AG09319 (cell line): Measurements from ENCODE around the gene PHF12.

Experiments used
- DNase-seq: peaks from one replicate; pipeline ENCODE4 v3.0.0-alpha.2; 2010; ENCODE audit warnings: low read depth; ENCODE audit errors: extremely low read depth
- TF ChIP-seq, protein P1 (sequence below): IDR thresholded peaks from 2 replicates; pipeline ENCODE4 v1.5.1; 2011; ENCODE audit warnings: low read depth, mild to moderate bottlenecking, inconsistent platforms, low read length, moderate library complexity

PHF12 gene

DNA sequence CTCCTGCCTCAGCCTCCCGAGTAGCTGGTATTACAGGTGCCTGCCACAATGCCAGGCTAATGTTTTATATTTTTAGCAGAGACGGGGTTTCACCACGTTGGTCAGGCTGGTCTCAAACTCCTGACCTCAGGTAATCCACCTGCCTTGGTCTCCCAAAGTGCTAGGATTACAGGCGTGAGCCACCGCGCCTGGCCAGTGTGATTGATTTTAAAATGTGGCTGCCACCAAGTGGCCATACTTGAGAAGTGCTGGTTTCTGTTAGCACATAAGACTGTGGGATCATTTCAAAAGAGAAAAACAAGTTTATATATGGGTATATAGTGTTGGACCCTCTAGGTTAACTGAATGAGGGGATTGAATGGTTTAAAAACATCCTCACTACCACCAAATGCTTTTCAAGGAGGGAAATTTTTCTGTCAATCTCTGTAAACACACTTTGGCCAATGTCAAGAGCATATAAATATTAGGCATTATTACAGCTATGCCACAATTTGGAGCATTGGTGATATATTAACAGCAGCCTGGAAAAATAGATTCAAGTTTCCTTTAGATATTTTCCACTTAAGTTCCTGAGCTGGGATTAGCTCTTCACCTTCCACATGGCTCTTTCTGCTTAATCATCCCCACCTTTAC lies 34.9 kb downstream of the PHF12 start:
- no peak for DNase-seq
- TF ChIP-seq, protein P1, sequence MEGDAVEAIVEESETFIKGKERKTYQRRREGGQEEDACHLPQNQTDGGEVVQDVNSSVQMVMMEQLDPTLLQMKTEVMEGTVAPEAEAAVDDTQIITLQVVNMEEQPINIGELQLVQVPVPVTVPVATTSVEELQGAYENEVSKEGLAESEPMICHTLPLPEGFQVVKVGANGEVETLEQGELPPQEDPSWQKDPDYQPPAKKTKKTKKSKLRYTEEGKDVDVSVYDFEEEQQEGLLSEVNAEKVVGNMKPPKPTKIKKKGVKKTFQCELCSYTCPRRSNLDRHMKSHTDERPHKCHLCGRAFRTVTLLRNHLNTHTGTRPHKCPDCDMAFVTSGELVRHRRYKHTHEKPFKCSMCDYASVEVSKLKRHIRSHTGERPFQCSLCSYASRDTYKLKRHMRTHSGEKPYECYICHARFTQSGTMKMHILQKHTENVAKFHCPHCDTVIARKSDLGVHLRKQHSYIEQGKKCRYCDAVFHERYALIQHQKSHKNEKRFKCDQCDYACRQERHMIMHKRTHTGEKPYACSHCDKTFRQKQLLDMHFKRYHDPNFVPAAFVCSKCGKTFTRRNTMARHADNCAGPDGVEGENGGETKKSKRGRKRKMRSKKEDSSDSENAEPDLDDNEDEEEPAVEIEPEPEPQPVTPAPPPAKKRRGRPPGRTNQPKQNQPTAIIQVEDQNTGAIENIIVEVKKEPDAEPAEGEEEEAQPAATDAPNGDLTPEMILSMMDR, result peak; percentile 57

DNA sequence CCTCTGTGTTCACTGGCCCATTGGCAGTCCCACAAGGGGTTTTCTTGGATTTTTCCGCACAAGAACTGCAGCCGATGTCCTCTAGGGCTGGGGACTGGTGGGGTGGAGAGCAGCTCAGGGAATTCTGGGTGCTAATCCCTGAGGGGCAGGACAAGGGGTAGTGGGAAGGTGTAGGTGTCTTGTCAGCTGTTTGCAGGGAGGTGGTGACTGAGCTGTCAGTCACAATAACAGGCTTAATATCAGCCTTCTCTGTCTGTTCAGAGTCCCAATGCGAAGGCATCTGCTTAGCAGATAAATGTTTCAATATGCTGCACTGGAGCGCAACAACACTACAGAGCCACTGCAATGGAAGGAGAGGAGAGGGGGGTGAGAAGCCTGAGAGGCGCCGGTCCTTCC lies 38.4 kb downstream of the PHF12 start:
- no peak for DNase-seq
- TF ChIP-seq, protein P1, result no peak

DNA sequence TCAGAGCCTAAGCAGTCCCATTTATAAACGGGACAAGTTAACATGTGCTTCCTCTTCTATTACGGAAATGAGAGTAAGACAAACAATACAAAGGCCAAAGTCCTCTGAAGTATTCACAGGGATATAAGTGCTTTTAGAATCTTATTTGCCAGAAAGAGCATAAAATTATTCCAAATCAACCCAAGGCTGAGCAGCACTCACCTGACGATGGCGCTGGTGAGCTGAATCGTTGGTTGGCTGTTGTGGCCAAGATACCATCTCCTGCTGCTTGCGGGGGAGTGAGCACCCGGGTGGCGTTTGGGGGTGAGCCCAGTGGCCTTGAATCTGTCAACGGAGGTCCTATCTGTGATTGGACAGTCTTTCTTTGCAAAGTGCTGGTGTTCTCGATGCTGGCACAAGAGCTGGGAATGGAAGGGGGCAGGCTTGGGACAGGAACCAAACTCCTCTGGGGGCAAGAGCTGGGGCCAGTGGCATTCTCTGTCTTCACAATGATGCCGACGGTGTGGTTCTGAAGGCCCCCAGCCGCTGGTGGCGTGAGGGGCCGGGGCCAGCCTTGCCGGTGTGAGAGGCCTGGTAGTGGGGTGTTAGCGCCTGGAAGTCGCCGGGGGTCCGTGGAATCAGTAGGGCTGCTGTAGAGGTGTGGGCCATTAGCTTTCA lies 38.9 kb downstream of the PHF12 start:
- TF ChIP-seq, protein P1, result peak; percentile 3
- DNase-seq, result no peak

DNA sequence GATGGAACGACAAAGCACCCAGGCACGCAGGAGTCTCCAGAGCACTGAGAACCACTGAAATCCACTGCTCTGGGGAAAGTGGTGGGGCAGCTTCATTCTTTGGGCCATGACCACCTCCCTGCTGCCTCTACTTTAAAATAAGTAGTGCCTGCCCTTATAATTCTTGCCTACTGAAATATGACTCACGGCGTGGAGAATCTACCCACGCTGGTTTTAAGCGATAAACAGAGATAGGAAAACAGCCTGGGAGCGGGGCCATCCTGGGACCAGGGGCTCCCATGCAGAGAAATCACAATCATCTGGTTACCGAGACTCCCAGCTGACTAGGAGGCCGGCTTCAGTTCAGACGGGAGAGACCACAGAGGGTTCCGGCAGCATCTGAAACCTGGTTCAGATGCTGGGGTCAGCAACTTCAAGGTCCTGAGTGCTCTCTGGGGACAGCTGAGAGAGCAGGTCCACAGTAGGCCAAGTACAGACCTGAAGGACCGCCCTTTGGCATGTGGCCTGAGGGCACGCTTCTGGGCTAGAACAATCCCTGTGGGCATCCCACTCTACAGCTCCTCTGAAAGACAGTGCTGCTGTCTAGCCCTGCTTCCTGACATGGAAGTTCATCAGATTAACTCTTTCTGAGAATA lies 39.8 kb downstream of the PHF12 start:
- DNase-seq, result no peak
- TF ChIP-seq, protein P1, result no peak

DNA sequence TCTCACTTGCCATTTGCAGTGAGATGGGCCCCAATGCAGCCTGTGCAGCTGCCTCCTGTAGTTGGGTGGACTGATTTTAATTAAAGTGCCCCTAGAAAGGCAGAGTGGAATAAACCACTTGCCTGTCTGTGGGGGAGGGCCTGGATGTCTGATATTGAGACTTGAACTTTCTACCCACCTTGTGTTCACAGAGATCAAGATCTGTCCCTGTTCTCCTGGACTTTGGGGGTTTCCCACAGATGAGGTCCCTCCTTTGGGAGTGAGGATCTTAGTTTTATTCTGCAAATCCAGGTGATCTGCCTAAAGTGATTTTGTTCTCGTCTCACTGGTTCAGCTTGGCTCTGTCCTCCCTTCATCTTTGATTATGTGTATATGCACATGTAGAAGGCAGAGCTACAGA lies 40.8 kb downstream of the PHF12 start:
- DNase-seq, result no peak

DNA sequence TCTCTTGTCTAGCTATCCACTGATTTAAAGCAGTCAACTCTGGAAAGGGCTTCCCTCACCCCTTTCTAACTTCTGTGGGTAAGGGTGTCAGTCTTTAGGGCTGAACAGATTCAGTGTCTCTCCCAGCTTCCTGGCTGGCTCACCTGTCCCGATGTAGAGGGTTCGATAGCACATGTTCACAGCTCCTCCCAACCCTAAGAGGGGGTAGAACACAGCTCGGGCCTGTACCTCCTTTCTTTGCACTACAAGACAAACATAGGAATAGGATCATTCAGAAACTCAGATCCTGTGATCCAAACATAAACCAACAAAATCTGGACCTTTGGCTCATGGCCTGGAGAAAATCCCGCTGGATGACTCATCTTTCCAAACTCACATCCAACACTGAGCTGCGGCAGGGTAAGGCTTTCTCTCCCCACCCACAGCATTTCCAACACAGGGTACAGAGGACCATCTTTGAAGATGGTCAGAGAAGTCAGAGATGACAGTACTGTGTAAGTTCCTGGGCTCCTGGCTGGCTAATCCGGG lies 42.6 kb downstream of the PHF12 start:
- DNase-seq, result peak; percentile 43
- TF ChIP-seq, protein P1, result no peak

More for the DNA sequence above, 40.8 kb downstream of the PHF12 start:
- TF ChIP-seq, protein P1, result no peak
